Activated CD4-positive, alpha-beta T cell treated with anti-CD3 and anti-CD28 coated beads for 24 hours (primary cell): Measurements from ENCODE around the gene KCNQ4.

Experiments
- DNase-seq, 2 donors: peaks; one replicate each; pipeline ENCODE4 v3.0.0-alpha.2; 2020; ENCODE audit warnings: low read depth in 2 of 2

KCNQ4 gene

DNA sequence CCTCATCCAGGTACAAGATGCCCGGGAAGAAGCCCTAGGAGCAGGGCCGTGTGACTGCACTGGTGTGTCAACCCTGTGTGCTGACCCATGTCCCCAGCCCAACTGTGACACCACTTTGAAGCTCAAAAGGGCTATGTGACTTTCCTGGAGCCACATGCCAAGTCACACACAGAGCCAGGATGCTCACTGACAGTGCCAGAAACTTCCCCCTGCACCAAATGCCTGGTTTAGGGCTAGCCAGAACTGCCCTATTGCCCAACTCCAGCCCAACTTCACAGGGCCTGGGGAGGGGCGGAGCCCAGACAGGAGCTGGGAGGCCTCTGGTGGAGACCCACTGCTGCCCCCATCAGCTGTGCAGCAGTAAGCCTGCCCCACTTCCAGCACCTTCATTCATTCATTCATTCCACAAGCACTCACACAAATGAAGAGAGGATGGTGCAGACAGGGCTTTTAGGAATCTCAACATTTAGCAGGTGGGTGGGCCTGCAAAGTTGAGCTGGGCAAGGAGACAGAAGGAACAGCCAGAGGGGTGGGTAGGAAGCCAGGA lies 36.7 kb downstream of the KCNQ4 start:
- no peak for DNase-seq

DNA sequence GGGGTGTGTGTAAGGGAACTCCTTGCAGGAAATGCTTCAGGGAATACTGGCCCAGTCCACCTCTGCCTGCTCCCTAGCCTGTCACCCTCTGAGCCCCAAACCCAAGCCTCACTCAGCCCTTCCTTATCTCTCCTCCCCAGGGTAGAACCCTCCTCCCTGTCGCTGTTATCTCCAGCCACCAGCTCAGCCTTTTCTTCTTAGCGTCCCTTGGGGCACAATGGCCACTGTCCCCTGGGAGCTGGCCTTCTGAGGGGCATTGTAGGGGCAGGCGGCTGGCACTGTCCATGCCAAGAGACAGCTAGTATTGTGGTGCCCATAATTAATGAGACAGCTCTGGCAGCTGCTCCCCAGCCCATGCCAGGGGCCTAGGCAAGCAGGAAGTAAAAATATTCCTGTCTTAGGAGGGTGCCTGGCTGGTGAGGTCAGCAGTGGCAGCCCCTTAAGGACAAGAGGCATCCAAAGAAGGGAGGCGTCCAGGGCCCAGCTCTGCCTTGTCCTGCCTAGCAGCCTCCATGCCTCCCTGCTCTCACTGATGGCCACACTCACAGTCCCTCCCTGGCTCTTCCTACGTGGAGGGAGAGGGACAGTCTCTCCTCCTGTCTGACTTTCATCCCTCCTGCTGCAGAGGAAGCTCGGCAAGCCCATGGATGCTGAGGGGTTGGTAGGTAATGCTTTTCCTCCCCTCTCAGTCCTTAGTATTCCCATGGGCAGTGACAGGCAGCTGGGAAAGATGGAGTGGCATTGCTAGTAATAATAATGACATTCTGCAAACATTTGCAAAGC lies 37.5 kb downstream of the KCNQ4 start:
- no peak for DNase-seq

DNA sequence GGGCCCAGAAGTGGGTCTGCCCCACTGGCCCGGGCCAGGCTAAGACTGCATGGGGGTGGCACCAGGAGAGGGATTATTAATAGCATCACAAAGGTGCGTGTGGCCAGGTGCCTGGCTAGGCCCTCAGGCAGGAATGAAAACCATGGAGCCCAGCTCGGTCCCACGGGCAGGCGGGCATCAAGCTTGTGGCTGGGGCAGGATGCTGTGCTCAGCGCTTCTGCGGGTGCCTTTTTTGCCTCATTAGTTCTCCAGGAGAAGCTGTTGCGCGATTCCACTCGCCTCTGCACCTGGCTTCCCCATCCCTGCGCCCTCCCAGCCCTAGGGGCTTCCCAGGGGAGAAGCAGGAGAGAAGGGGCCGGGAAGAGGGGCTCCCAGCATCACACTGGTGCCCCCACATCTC lies 39.3 kb downstream of the KCNQ4 start:
- no peak for DNase-seq

DNA sequence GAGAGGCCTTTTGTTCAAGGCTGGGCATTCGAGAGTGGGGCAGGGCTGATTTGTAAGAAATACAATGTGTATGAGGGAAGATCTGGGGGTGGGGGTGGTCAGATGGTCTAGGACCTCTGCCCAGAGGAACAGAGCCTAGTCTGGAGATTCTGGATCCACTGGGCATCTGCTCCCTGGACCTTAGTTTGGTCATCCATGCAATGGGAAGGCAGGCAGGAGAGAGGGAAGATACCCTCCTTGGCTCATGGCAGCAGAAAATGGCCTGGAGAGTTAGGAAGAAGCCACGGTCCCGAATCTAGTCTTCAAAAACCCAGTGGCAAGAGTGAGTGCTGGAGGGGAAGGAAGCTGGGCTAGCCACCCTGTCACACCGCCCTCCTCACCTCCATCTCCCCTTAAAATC lies 39.8 kb downstream of the KCNQ4 start:
- DNase-seq = no peak

DNA sequence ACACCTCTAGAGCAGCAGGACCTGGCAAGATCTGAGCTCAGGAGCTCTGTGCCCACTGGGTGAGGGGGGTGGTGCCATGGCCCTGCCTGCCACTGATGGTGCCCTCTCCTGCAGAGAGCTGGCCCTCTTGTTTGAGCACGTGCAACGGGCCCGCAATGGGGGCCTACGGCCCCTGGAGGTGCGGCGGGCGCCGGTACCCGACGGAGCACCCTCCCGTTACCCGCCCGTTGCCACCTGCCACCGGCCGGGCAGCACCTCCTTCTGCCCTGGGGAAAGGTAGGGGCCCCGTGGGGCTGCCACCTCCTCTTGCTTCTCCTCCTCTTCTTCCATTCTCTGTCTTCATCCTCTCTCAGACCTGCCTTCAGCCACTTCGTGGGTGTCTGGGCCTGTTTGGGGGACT lies 40.4 kb downstream of the KCNQ4 start:
- no peak for DNase-seq

DNA sequence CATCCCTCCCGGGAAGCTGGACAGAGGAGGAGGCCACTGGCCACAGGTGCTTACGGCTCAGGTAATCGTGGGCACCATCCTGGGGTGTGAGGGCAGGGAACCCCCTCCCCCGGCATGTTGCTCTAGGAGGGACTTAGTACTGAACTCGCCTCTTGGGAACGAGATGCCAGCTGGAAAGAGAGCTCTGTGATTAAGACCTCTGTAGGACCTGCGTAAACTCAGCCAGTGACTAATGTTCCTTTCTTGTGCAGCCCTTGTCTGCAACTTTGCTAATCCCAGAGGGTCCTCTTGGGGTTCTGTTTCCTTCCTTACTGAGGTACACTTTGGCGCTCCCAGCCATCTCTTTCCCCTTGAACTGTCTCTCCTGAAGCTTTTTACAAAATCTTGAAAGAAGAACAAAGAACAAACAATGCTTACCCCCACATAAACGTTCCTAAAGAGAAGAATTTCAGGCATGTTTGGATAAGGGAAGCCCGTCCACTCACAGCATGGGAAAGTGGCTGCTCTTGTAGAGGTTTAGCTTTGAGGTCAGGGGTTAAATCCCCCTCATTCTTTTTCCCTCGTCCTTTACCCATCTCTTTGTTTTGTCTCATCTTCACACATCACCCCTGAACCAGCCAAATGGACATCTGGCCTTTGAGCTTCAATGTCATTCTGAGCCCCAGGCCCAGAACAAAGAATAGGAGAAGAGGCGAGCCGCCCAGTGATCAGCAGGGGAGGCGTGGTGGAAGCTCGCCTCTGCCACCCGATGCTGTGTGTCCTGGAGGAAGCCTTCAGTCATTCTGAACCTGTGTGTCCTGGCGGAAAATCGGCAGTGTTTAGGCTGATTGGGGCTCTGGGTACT lies 41.2 kb downstream of the KCNQ4 start:
- no peak for DNase-seq

DNA sequence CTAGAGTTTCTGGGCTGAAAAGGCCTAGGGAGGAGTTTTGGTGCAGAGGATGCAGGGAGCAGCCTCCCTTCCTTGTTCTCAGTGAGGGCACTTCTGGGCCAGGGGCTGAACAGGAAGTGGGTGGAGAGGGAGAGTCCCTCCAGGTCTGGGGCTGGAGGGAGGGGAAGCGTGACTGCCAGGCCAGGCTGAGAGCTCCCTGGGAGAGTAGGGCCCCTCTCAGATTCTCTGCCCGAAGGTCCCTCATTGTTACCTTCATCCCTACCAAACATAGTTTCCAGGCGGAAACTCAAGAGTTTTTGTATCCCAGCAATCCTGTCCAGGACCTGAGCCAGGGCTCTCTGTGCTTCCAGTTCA lies 41.8 kb downstream of the KCNQ4 start:
- DNase-seq = no peak

DNA sequence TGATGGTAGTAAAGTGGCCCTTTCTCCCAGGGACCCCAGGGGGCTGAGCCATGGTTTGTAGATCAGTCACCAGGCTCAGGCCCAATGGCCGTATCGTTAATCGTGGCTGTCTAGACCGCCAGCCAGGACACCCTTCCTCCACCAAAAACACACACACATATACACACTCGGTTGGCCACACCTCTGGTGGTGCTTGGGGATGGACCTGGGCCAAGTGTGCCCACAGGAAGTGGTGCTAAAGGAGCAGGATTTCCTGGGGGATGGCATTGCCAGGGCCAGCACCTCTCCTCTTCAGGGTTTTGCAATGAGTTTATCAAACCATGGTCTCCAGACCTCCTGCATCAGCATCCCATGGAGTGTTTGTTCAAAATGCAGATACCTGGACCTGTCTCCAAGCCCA lies 42.4 kb downstream of the KCNQ4 start:
- no peak for DNase-seq

DNA sequence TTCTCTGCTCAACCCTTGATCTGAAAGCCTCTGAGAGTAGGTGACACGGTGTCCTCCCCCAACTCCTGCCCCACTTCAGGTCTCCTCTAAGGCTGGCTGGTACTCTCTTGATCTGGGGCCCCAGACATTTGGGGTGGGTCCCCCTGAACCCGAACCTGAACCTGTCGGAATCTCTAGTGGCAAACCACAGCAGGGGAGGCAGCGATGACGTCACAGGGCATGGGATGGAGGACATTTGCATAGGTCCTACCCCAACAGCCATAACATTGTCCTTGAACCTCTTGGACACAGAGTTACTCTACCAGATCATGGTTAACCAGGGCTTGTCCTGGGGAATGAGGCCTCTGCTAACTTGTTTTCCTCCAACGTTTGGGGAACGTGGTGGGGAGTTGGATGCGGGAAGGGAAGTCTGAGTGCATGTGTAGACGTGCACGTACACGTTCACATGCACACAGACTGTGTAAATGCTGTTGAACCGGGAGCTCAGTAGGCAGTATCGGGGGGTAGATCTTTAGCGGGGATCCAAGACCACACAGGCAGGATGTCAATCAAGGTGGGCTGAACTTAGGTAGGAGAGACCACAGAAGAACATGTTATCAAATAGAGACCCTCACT lies 46.2 kb downstream of the KCNQ4 start:
- DNase-seq = no peak

DNA sequence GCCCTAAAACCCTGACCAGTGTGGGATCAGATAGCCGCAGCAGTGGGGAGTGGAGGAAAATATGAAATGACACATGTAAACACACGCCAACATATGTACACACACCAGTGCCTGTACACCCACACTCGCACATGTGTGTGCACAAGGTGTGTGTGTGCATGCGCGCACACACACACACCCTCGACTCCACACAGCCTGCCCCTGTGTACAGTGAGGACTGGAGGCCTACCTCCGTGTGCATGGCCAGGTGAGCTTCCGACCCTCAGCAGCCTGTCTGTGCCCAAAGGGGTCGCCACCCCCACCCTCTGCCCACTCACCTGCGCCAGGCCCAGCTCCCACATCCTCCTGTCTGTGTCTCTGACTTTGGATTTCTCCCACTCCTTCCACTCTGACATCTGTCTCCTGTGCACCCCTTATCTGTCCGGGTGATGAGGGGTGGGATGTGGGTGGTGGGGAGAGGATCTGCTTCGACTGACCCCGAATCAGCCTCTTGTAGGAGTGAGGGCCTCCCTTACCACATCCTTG lies 46.9 kb downstream of the KCNQ4 start:
- no peak for DNase-seq

DNA sequence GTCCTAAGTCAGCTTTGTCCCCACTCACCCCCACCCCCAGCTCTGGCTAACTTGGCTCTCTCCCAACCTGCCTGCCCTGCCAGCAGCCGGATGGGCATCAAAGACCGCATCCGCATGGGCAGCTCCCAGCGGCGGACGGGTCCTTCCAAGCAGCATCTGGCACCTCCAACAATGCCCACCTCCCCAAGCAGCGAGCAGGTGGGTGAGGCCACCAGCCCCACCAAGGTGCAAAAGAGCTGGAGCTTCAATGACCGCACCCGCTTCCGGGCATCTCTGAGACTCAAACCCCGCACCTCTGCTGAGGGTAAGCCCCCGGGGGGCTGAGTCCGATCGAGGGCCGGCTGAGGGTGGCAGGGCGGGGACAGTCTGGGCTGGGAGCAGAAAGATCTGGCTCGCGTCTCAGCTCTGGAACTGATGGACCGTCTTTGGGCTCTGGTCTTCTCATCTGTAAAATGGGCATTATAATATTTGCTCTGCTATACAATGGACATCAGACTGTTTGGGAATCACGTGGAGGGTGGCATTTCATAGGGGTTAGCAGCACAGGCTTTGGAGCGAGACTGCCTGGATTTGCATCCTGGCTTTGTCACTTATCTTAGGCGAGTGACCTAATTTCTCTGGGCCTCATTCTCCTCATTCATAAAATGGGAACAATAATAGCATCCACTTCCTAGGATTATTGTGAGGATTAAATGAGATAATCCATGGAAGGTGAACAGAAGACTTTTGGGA lies 47.6 kb downstream of the KCNQ4 start:
- DNase-seq = no peak

DNA sequence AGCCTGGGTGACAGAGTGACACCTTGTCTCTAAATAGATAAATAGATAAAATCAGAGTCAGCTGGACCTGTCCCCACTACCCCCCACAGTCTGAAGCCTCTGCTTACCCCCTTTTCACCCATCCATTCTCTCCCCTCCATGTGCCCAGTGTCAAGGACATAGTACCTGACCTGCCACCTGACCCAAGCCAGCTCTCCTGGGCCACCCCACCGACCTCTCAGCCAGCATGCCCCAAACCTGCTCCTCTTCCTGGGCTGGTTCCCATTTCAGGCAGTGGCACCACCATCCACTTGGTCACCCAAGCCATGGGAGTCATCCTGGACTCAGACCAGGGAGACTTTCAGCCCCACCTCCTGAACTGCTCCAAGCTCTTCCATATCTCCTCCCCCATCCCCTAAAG lies 50.4 kb downstream of the KCNQ4 start:
- DNase-seq = no peak

DNA sequence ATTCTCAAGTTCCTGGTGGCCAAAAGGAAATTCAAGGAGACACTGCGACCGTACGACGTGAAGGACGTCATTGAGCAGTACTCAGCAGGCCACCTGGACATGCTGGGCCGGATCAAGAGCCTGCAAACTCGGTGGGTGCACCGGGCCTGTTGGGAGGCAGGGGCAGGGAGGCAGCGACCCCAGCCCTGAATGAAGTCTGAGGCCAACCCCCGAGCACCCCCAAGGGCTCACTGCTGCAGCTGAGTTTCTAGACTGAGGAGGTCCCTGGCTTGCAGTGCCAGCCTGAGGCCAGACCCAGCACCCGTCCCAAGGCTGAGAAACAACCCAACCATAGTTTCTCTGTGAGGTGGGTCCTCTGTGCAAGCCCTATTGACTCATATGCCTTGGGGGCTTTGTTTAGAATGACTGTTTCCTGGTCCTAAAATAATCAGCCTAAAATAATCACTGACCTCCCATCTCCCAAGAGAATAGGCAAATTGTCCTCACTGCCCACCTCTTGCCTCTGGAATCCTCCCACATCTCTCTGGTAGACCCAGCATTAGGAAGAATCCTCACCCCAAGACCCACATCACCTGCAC lies 51.5 kb downstream of the KCNQ4 start:
- no peak for DNase-seq

DNA sequence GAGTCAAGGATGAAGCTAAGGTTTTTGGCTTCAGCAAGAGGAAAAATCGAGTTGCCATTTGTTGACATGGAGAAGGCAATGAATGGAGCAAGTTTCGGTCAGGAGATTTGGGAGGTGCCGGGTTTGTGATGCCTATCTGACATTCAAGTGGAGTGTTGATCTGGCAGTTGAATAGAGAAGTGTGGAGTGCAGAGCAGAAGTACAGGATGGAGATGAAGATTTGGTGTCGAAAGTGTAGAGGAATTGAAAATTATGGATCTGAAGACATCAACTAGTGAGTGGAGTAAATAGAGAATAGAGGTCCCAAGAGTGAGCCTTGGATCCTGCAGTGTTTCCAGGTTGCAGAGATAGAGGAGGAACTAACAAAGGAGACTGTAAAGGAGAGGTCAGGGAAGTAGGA lies 52.7 kb downstream of the KCNQ4 start:
- no peak for DNase-seq

DNA sequence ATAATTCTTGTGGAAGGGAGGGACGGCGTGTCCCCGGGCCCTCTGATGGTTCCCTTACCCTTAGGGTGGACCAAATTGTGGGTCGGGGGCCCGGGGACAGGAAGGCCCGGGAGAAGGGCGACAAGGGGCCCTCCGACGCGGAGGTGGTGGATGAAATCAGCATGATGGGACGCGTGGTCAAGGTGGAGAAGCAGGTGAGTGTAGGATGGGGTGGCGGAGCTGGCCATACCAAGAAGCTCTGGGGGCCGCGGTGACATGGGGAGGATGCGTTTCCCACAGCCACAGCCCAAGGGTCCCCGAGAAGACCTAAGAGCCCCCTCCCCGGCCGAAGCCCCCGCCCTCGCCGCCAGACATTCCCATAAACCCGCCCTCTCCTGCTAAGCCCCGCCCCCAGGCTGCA lies 54.0 kb downstream of the KCNQ4 start:
- no peak for DNase-seq

DNA sequence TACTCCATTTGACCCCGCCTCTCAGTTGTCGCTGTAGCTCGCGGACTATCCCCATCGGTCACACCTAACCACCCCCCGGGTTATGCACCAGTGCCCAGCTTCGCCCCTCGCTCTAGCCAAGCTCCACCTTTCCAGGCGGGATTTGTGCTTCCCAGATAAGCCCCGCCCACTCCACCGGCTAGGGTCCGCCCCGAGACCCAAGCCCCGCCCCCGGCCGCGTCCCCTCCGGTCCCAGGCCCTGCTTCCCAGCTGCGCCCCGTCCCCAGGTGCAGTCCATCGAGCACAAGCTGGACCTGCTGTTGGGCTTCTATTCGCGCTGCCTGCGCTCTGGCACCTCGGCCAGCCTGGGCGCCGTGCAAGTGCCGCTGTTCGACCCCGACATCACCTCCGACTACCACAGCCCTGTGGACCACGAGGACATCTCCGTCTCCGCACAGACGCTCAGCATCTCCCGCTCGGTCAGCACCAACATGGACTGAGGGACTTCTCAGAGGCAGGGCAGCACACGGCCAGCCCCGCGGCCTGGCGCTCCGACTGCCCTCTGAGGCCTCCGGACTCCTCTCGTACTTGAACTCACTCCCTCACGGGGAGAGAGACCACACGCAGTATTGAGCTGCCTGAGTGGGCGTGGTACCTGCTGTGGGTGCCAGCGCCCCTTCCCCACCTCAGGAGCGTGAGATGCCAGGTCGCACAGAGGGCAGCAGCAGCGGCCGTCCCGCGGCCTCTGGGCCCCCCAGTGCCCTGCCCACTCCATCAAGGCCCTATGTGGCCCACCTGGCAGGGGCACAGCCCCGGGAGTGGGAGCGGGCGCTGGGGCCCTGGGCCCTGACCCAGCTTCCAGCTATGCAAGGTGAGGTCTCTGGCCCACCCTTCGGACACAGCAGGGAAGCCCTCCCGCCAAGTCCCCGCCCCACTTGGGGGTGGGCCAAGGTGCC lies 54.7 kb downstream of the KCNQ4 start:
- no peak for DNase-seq

DNA sequence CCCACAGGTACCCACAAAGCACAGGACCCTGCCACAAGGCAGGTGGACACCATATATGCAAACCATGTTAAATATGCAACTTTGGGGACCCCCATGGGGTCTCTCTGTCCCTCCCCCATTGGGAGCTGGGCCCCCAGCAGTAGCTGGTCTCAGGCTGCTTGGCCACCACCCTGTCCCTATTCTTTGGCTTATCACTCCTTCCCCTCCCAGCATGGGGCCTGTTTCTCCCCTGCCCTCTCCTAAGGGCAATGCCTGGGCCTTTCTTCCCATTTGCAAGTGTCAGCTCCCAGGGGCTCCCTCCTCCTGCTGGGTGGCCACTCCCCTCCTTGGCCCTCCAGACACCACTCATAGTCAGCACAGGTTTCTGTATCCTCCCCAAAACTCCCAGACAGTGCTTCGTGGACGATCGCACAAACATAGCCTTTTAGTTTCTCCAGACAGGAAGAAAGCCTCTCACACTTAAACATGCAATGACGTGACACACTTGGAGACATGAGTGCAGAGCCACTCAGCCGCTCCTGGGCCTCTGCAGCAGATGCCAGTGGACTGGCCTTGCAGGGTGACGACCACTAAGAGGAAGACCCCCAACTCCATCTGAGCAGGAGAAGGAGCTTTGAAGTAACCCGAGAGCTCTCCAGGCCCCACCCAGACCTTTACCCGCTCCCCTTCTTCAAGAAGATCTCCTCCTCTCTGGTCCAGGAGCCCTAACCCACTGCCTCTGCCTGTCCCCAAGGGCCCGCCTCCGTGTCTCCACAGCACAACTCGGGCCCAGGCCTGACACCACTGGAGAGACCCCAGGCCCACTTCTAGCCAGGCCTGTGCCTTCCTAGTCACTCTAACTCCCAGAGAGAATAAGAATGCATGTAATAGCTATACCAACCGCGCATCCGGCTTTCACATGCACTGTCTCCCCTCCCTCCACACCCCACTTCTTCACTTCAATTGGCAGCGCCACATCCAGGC lies 55.7 kb downstream of the KCNQ4 start:
- no peak for DNase-seq

DNA sequence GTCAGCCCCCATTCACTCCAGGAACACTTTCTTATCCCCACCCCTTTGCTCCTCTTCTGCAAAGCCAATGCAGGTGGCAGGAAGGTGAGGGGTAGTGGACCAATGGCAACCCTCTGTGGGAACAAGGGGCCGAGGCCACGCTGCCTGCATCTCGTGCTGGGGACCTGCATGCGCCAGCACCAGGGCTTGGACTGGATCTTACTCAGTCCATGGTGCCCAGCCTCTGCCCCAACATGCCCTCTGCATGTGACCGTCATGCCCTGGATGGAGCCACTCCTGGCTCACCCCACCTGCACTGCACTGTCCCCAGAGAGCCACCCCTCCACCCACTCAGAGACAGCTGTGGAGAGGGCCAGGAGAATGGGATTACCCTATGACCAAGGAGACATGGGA lies 56.4 kb downstream of the KCNQ4 start:
- no peak for DNase-seq
